Medulla oblongata (tissue), 1 donor: ENCODE data around the gene SPECC1.
"Not testable (repeated sequence)": the region's sequence is repeated elsewhere in the genome, so short reads cannot be mapped to it uniquely, and the experiment has no call there.

Experiments used
- DNase-seq: peaks from one replicate; pipeline ENCODE4 v3.0.0-alpha.2; 2015; ENCODE audit errors: extremely low spot score

Gene SPECC1

DNA sequence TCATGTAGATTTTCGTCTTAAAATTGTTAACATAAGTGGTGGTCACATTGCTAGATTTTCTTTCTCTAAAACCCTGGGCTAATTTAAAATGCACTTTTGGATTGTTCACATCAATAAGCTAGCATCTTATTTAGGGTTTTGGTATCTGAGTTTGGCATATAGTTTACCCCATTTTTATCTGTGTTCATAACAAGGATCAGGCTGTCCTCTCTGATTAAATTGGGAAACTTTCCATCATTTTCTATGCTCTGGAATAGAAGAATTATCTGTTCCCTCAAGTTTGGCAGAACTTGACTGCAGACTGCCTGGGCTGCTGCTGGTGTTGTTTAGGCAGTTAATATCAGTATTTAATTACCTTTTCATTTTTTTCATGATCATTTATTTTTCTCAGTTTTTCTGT is 1.8 kb downstream of the SPECC1 start:
- peak; percentile 31 for DNase-seq

- DNase-seq, result no peak
These were observed 2.9 kb downstream of the SPECC1 start for GRCh38 chr17:20012017-20012536.

- DNase-seq, result not testable (repeated sequence)
These were observed 7.4 kb downstream of the SPECC1 start for GRCh38 chr17:20016475-20016992.

- no peak for DNase-seq
These were observed 13.5 kb downstream of the SPECC1 start for GRCh38 chr17:20022701-20023100.

DNA sequence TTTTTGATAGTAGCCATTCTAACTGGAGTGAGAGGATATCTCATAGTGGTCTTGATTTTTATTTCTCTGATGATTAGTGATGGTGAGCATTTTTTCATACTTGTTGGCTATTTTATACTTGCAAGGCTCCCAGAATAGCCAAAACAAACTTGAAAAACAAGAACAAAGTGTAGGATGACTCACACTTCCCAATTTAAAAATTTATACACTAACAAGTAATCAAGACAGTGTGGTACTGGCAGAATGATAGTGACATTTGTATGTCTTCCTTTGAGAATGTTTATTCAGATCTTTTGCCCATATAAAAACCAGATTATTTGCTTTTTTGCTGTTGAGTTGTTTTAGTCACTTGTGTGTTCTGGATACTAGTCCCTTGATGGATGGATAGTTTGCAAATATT is 17.8 kb downstream of the SPECC1 start:
- DNase-seq, result no peak

DNA sequence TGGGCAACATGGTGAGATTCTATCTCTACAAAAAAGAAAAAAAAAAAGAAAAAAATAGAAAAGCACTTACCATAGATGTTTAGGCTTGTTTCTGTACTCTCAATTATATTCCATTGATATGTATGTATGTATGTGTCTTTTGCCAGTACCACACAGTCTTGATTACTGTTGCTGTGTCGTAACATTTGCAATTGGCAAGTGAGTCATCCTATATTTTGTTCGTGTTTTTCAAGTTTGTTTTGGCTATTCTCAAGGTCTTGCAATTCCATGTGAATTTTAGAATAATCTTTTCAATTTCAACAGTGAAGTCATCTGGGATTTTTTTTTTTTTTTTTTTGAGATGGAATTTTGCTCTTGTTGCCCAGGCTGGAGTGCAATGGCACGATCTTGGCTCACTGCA is 19.3 kb downstream of the SPECC1 start:
- no peak for DNase-seq

DNA sequence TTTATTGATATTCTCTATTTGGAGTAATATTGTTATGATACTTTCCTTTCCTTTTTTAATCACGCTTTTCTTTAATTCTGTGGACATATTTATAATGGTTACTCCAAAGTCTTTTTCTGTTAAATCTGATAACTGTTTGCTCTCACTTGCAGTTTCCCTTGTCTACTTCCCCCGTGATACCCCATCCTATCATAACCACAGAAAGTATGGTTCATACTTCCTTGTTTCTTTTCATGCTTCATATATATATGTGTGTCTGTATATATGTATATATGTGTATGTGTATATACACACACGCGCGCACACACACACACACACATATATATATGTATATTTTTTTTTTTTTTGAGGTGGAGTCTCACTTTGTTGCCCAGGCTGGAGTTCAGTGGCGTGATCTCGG is 23.5 kb downstream of the SPECC1 start:
- DNase-seq, result no peak

GRCh38 chr17:20033415-20033814 is 24.3 kb downstream of the SPECC1 start:
- DNase-seq, result no peak

DNA sequence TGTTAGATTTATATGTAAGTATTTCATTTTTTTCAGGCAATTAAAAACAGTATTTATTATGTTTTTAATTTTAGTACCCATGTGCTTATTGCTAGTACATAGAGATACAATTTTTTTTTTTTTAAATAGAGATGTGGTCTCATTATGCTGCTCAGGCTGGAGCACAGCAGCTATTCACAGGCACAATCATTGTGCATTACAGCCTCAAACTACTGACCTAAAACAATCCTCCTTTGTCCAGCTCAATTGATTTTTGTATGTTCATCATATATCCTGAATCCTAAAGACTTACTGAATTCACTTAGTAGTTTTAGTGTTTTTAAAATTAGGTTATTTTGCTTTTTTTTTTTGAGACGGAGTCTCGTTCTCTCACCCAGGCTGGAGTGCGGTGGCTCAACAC is 26.3 kb downstream of the SPECC1 start:
- peak; percentile 39 for DNase-seq

- not testable (repeated sequence) for DNase-seq
These were observed 28.1 kb downstream of the SPECC1 start for GRCh38 chr17:20037286-20037685.

DNA sequence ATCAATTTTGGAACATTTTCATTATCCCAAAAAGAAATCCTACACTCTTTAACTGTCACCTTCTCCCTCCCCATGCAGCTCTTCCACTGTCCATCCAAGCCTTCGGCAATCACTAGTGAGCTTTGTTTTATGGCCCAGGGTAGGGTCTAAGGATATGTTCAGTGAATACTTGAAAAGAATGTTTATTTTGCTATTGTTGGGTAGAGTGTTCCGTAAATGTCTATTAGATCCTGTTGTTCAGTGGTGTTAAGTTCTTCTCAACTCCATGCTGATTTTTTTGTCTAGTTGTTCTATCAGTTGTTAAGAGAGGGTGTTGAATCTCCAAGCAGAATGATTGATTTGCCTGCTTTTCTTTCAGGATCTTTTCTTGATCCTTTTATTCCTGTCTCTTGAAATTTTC is 29.9 kb downstream of the SPECC1 start:
- DNase-seq, result no peak

DNA sequence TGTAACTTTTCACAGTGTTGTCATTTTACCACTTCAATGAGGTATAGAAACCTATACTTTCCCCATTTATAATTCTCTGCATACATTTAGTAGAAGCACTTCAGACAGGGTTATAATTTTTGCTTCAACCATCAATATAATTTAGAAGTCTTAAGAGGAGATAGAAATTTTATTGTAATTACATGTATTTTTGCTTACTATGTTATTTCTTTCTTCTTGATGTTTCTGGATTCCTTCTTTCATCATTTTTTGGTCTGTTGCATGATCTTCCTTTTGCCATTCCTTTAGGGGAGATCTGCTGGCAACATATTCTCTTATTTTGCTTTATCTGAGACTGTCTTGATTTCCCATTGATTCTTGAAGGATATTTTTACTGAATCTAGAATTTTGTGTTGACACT is 31.1 kb downstream of the SPECC1 start:
- DNase-seq, result no peak

DNA sequence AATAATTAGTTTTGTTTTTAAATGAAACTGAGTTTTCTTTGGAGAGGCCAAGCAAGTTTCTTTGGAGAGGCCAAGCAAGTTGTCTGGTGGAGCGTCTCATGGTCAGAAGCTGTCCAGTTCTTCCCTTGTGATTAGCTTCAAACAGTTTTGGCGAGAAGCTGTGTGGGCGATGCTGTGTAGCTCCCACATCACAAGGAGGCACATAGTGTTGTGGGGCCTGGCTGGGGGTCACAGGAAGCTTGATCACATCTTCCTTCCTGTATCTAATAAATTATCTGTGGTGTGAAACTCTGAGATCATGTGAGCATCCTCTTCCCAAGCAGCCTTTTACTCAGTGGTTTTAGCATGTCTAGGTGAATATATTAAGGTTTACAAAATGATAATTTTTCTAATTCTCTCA is 33.9 kb downstream of the SPECC1 start:
- no peak for DNase-seq

DNA sequence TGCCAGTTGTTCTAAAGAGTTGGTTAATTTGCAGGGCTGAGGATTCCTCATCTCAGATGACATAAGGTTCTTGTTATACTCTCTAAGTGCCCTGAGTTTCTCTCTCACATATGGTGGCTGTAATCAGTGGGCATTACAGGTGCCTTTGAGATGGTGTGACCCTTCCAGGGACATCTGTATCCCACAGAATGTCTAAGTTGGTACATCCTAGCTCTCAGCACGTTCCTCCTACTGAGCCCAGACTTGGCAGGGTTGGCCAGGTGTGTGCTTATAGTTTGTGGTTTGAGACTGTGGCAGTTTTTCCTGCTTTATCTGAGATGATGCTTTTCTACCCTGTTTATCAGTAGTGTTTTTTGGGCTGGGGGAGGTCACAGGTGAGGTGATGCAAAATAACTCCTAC is 36.3 kb downstream of the SPECC1 start:
- DNase-seq, result no peak

DNA sequence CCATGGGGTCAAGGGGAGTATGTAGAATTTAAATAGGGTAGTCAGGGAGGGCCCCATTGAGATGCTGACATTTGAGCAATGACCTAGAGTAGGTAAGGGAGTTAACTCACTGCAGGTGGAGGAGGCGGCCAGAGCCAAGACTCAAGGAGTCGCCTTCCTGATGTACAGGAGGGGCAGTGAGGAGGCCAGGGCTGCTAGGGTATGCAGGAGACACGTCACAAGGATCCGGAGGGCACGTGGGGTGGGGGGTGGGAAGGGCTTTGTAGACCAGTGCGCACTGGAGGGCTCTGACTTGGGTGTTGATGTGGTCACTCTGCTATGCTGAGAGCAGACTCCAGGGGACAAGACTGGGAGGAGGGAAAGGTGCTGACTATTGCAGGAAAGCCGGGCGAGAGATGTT is 37.5 kb downstream of the SPECC1 start:
- DNase-seq, result no peak

- no peak for DNase-seq
These were observed 42.5 kb downstream of the SPECC1 start for GRCh38 chr17:20051624-20052023.

DNA sequence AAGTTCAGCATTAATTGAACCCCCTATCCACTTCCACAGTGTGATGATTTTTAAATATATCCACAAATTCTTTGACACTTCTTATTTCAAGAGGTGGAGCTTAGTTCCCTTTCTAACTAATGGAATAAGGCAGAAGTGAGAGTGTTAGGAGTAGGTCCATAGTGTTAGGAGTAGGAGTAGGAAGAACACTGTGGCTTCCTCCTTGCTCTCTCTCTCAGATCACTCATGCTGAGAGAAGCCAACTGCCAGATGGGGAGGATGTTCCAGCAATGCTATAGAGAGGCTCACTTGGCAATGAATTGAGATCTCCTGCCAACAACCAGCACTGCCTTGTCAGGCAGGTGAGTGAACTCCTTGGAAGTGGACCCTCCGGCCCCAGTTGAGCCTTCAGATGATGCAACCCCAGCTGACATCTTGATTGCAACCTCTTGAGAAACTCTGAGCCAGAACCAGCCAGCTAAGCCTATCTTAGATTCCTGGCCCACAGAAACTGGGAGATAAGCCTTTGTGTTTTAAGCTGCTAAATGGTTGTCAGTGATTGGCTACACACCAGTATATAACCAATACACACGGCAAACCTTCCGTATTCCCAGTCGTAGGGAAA is 44.3 kb downstream of the SPECC1 start:
- DNase-seq, result peak; percentile 40

DNA sequence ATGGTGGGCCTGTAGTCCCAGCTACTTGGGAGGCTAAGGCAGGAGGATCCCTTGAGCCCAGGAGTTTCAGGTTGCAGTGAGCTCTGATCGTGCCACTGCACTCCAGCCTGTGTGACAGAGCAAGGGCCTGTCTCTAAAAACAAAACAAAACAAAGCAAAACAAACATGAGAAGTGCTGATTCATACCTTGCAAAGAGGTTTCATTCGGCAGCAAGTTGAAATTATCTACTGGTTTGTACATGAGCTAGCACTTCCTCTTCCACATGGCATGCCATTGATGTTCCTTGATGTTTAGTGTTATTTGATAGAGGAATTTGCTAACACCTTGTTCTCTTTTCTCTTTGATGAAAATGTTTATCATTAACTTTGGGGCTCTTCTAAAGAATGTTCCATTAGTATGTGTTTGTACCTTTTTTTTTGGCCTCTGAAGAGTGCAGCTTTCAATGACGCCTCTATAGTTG is 50.6 kb downstream of the SPECC1 start:
- no peak for DNase-seq

DNA sequence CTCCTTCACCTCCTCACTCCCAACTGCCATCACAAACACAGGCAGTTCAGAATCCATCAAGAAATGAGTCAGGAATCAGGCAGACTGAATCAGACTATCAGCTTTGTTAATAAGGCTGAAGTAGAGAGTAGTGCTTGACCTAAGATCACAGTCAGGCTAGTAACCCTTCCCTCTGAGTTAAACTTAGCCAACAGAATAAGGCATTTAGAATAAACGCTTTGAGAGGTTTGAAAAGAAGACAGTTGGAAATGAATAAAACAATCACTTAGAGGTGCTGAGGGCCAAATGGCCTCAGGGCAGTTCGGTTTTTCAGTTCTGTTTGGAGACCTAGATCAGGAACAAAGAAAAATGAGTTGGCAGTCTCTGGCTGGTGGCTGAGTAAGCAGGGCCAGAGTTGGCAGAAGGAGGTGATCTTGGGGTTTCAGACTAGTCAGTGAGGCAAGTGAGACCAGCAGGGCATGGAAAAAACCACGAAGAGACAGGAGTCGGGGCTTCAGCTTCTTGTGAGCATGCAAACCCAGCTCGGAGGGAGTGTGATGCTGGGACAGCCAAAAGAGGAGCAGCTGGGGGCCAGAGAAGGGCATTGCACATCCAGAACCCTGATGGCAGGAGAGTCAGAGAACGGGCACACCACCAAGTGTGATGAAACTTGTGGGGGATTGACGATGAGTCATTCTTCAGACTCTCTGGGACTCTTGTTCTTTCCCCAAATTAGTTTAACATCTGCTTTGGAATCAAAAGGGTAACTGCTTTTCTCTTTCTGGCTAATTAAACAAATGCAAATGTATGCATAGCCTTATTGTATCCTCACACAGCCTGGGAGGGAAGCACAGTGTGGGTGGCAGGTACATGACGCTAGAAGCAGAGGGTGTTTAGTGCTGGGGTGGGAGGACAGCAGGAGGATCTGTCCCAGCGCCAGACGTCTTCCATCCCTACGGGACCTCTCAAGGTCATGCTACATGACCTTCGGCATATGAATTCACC is 54.8 kb downstream of the SPECC1 start:
- peak; percentile 87 for DNase-seq

GRCh38 chr17:20066253-20066652 is 57.1 kb downstream of the SPECC1 start:
- DNase-seq, result peak; percentile 40

GRCh38 chr17:20067711-20068110 is 58.6 kb downstream of the SPECC1 start:
- no peak for DNase-seq

DNA sequence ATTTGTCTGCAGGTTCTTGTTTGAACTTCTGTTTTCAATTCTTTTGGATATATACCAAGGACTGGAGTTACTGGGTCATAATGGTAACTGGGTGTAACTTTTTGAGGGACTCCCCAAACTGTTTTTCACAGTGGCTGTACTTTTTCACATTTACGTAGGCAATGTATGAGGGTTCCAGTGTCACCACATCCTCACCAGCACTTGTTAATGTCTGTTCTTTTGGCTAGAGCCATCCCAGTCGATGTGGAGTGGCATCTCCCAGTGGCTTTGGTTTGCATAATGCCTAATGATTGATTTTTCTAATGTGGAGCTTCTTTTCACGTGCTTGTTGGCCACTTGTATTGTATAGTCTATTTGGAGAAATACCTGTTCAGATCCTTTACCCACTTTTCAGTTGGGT is 59.3 kb downstream of the SPECC1 start:
- DNase-seq, result no peak
